HEK293 (cell line): ENCODE results near the gene EXOSC1.

Source experiments
- KLF10 ChIP-seq: fragments of 450-650 bp; IDR thresholded peaks from 2 replicates; pipeline ENCODE4 v1.5.1; 2018; ENCODE audit warnings: missing biosample characterization, mild to moderate bottlenecking, missing genetic modification characterization
- REST ChIP-seq: fragments of 450-650 bp; formaldehyde crosslinking; IDR thresholded peaks from 2 replicates; pipeline ENCODE4 v1.5.1; 2016; ENCODE audit warnings: missing biosample characterization, missing genetic modification characterization
- YY2 ChIP-seq: fragments of 450-650 bp; formaldehyde crosslinking; IDR thresholded peaks from 2 replicates; pipeline ENCODE4 v1.5.1; 2016; ENCODE audit warnings: missing biosample characterization, missing genetic modification characterization
- ZFP3 ChIP-seq: fragments of 450-650 bp; formaldehyde crosslinking; IDR thresholded peaks from 2 replicates; pipeline ENCODE4 v1.5.1; 2016; ENCODE audit warnings: low read depth, missing biosample characterization, missing genetic modification characterization
- ZNF174 ChIP-seq: fragments of 450-650 bp; formaldehyde crosslinking; IDR thresholded peaks from 2 replicates; pipeline ENCODE4 v1.5.0; 2017; ENCODE audit warnings: missing biosample characterization, mild to moderate bottlenecking, missing genetic modification characterization
- ZNF302 ChIP-seq: fragments of 450-650 bp; formaldehyde crosslinking; IDR thresholded peaks from 2 replicates; pipeline ENCODE4 v1.5.1; 2016; ENCODE audit warnings: missing biosample characterization, missing genetic modification characterization, low read depth
- ZNF335 ChIP-seq: fragments of 450-650 bp; formaldehyde crosslinking; conservative IDR thresholded peaks from 2 replicates; pipeline ENCODE4 v1.5.1; 2016; ENCODE audit warnings: missing biosample characterization, missing genetic modification characterization
- ZNF626 ChIP-seq: fragments of 450-650 bp; sonication (Bioruptor Pico); formaldehyde crosslinking; IDR thresholded peaks from 2 replicates; pipeline ENCODE4 v1.5.1; 2018; ENCODE audit warnings: missing biosample characterization, missing genetic modification characterization, inconsistent platforms
- ZNF837 ChIP-seq: fragments of 450-650 bp; formaldehyde crosslinking; IDR thresholded peaks from 2 replicates; pipeline ENCODE4 v1.5.1; 2016; ENCODE audit warnings: missing biosample characterization, missing genetic modification characterization
- ZSCAN18 ChIP-seq: fragments of 450-650 bp; formaldehyde crosslinking; IDR thresholded peaks from 2 replicates; pipeline ENCODE4 v1.5.1; 2016; ENCODE audit warnings: missing biosample characterization, missing genetic modification characterization
- TF ChIP-seq, protein P1 (sequence below): fragments of 450-650 bp; formaldehyde crosslinking; IDR thresholded peaks from 2 replicates; pipeline ENCODE4 v1.5.1; 2016; ENCODE audit warnings: missing biosample characterization, missing genetic modification characterization
- TF ChIP-seq, protein P2 (sequence below): fragments of 450-650 bp; formaldehyde crosslinking; IDR thresholded peaks from 2 replicates; pipeline ENCODE4 v1.5.1; 2017; ENCODE audit warnings: missing biosample characterization, missing genetic modification characterization

GRCh38 chr10:97393034-97393573 lies 52.7 kb downstream of the EXOSC1 start:
- TF ChIP-seq, protein P1, sequence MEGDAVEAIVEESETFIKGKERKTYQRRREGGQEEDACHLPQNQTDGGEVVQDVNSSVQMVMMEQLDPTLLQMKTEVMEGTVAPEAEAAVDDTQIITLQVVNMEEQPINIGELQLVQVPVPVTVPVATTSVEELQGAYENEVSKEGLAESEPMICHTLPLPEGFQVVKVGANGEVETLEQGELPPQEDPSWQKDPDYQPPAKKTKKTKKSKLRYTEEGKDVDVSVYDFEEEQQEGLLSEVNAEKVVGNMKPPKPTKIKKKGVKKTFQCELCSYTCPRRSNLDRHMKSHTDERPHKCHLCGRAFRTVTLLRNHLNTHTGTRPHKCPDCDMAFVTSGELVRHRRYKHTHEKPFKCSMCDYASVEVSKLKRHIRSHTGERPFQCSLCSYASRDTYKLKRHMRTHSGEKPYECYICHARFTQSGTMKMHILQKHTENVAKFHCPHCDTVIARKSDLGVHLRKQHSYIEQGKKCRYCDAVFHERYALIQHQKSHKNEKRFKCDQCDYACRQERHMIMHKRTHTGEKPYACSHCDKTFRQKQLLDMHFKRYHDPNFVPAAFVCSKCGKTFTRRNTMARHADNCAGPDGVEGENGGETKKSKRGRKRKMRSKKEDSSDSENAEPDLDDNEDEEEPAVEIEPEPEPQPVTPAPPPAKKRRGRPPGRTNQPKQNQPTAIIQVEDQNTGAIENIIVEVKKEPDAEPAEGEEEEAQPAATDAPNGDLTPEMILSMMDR (tag by site-specific recombination), result no peak
- TF ChIP-seq, protein P2, sequence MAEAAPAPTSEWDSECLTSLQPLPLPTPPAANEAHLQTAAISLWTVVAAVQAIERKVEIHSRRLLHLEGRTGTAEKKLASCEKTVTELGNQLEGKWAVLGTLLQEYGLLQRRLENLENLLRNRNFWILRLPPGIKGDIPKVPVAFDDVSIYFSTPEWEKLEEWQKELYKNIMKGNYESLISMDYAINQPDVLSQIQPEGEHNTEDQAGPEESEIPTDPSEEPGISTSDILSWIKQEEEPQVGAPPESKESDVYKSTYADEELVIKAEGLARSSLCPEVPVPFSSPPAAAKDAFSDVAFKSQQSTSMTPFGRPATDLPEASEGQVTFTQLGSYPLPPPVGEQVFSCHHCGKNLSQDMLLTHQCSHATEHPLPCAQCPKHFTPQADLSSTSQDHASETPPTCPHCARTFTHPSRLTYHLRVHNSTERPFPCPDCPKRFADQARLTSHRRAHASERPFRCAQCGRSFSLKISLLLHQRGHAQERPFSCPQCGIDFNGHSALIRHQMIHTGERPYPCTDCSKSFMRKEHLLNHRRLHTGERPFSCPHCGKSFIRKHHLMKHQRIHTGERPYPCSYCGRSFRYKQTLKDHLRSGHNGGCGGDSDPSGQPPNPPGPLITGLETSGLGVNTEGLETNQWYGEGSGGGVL (tag by site-specific recombination), result no peak
- TF ChIP-seq KLF10 (tag by site-specific recombination), result no peak
- TF ChIP-seq YY2, result no peak
- TF ChIP-seq ZNF626 (tag by site-specific recombination), result no peak
- TF ChIP-seq ZSCAN18 (tag by site-specific recombination), result no peak
- TF ChIP-seq ZFP3 (tag by site-specific recombination), result no peak
- TF ChIP-seq ZNF302, result no peak
- TF ChIP-seq ZNF335 (tag by site-specific recombination), result no peak
- no peak for TF ChIP-seq ZNF174 (tag by site-specific recombination)
- TF ChIP-seq REST (tag by site-specific recombination), result no peak
- TF ChIP-seq ZNF837, result no peak
